RWPE2 (cell line): ENCODE results near the gene HRCT1.
"Not testable (repeated sequence)": the region's sequence is repeated elsewhere in the genome, so short reads cannot be mapped to it uniquely, and the experiment has no call there.

ENCODE experiments used
- ATAC-seq: fragments of 200-7000 bp; cut with Tn5 transposase; 3 replicates; pipeline ENCODE4 v1.9.1; 2021; ENCODE audit warnings: low read depth
- DNase-seq: peaks from one replicate; pipeline ENCODE4 v3.0.0-alpha.2; 2020; ENCODE audit warnings: low spot score
- H3K27ac ChIP-seq: fragments of 450-650 bp; 2 replicates; pipeline ENCODE4 v1.5.1; 2017; ENCODE audit warnings: mild to moderate bottlenecking; ENCODE audit not compliant: poor library complexity, severe bottlenecking
- H3K27me3 ChIP-seq: fragments of 250-450 bp; sonication (Bioruptor Pico); 2 replicates; pipeline ENCODE4 v1.5.1; 2021; ENCODE audit warnings: mild to moderate bottlenecking, moderate library complexity; ENCODE audit not compliant: insufficient read depth, poor library complexity, severe bottlenecking
- H3K36me3 ChIP-seq: fragments of 250-450 bp; sonication (Bioruptor Pico); 2 replicates; pipeline ENCODE4 v1.5.1; 2020; ENCODE audit warnings: low read depth, mild to moderate bottlenecking, moderate library complexity
- H3K4me1 ChIP-seq: fragments of 250-450 bp; sonication (Bioruptor Pico); 2 replicates; pipeline ENCODE4 v1.5.1; 2021; ENCODE audit warnings: mild to moderate bottlenecking, moderate library complexity; ENCODE audit not compliant: insufficient read depth, poor library complexity, severe bottlenecking
- H3K4me3 ChIP-seq: fragments of 250-450 bp; sonication (Bioruptor Pico); 2 replicates; pipeline ENCODE4 v1.5.1; 2021; ENCODE audit warnings: mild to moderate bottlenecking, moderate library complexity; ENCODE audit not compliant: severe bottlenecking
- H3K9me3 ChIP-seq: fragments of 250-450 bp; sonication (Bioruptor Pico); 2 replicates; pipeline ENCODE4 v1.5.1; 2021; ENCODE audit warnings: mild to moderate bottlenecking, moderate library complexity; ENCODE audit not compliant: severe bottlenecking
- TF ChIP-seq, protein P1 (sequence below): fragments of 450-650 bp; IDR thresholded peaks from one replicate; pipeline ENCODE4 v1.5.1; 2017; ENCODE audit warnings: mild to moderate bottlenecking, moderate library complexity; ENCODE audit not compliant: poor library complexity, severe bottlenecking

HRCT1 gene

DNA sequence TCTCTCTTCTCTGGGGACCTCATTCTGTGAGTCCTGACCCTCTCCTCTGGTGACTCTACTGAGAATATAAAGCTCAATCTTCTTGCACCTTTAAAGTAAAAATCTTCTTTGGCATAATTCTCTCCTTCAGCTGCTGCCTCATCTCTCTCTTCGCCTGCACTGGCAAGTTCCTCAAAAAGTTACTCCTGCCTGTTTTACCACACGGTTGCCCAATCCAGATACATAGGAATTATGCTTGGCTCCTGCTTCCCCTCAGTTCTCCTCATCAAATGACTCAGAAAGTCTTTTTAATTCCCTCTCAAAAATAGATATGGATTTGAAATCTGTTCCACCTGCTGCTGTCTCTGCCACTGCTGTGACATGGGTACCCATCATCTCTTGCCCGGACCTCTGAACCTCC lies 14.4 kb upstream of the HRCT1 start:
- H3K4me1 ChIP-seq = no peaks in the 10 kb centered on the region
- no peaks in the 10 kb centered on the region for H3K36me3 ChIP-seq
- no peak for ATAC-seq
- TF ChIP-seq, protein P1, sequence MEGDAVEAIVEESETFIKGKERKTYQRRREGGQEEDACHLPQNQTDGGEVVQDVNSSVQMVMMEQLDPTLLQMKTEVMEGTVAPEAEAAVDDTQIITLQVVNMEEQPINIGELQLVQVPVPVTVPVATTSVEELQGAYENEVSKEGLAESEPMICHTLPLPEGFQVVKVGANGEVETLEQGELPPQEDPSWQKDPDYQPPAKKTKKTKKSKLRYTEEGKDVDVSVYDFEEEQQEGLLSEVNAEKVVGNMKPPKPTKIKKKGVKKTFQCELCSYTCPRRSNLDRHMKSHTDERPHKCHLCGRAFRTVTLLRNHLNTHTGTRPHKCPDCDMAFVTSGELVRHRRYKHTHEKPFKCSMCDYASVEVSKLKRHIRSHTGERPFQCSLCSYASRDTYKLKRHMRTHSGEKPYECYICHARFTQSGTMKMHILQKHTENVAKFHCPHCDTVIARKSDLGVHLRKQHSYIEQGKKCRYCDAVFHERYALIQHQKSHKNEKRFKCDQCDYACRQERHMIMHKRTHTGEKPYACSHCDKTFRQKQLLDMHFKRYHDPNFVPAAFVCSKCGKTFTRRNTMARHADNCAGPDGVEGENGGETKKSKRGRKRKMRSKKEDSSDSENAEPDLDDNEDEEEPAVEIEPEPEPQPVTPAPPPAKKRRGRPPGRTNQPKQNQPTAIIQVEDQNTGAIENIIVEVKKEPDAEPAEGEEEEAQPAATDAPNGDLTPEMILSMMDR = no peak
- DNase-seq = no peak
- no peaks in the 10 kb centered on the region for H3K27me3 ChIP-seq
- H3K27ac ChIP-seq = no peak overlapping the region
- no peak overlapping the region for H3K4me3 ChIP-seq
- no peaks in the 10 kb centered on the region for H3K9me3 ChIP-seq

DNA sequence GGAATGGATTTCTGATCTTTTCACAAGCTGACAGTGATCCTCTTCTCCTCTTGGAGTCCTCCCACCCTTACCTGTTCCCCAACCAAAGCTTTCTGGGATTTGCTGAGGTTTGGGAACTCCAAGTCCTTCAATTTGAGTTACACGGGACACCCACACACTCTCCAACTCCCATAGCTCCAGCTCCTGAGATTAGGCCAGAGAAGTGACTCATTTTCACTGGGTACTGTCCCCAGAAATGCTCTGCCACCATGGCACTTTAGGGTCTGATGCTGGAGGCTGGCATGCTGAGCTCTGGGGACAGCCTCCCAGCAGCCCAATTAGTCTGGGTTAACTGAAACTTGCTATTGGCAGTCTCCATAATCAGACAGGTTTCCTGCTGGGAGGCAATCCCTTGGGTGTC lies 14.0 kb upstream of the HRCT1 start:
- no peaks in the 10 kb centered on the region for H3K36me3 ChIP-seq
- no peak for DNase-seq
- no peak overlapping the region for H3K4me3 ChIP-seq
- TF ChIP-seq, protein P1 = no peak
- H3K9me3 ChIP-seq = no peaks in the 10 kb centered on the region
- no peak for ATAC-seq
- H3K27me3 ChIP-seq = no peaks in the 10 kb centered on the region
- H3K27ac ChIP-seq = no peak overlapping the region
- H3K4me1 ChIP-seq = no peaks in the 10 kb centered on the region

DNA sequence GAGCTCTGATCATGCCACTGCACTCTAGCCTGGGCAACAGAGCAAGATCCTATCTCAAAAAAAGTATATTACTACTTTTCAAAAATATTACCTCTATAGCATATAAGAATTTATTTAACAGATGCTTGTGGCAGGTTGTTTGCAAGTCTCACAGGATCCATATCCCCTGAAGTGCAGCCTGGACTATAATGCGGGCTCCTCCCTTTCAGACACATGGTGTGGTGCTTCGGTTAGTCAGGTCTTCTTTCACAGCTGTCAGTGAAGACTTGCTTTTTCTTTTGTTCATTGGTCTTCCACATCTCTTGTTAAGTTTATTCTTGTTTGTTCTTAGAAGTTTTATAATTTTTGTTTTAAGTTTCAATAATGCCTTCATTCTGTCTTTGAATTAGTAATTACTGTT lies 9.4 kb upstream of the HRCT1 start:
- no peak overlapping the region for H3K4me3 ChIP-seq
- no peak for ATAC-seq

DNA sequence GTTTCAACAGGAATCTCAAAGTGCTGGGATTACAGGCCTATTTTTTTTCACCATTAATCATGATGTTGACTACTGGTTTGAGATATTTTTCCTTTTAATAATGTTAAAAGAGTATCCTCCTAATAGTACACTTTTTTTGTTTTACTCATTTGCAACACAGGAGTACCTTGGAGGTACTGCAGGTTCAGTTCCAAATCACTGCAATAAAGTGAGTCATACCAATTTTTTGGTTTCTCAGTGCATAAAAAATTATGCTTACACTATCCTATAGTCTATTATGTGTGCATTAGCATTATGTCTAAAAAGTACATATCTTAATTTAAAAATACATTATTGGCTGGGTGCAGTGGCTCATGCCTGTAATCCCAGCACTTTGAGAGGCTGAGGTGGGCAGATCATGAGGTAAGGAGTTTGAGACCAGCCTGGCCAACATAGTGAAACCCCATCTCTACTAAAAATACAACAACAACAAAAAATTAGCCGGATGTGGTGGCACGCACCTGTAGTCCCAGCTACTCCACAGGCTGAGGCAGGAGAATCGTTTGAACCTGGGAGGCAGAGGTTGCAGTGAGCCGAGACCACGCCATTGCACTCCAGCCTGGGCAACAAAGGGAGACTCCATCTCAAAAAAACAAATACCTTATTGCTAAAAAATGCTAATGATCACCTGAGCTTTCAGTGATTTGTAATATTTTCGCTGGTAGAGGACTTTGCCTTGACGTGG lies 8.5 kb upstream of the HRCT1 start:
- H3K36me3 ChIP-seq, H3K27me3 ChIP-seq, ATAC-seq, H3K27ac ChIP-seq, DNase-seq, H3K4me3 ChIP-seq, H3K9me3 ChIP-seq, H3K4me1 ChIP-seq: not testable (repeated sequence)

More for the DNA sequence above, 9.4 kb upstream of the HRCT1 start:
- Histone ChIP-seq H3K9me3 (no peaks in the 10 kb centered on the region), H3K27me3 (no peaks in the 10 kb centered on the region), H3K36me3 (no peaks in the 10 kb centered on the region), H3K4me1 (no peaks in the 10 kb centered on the region), H3K27ac (no peak overlapping the region)
- no peak for DNase-seq
- TF ChIP-seq, protein P1 = no peak

DNA sequence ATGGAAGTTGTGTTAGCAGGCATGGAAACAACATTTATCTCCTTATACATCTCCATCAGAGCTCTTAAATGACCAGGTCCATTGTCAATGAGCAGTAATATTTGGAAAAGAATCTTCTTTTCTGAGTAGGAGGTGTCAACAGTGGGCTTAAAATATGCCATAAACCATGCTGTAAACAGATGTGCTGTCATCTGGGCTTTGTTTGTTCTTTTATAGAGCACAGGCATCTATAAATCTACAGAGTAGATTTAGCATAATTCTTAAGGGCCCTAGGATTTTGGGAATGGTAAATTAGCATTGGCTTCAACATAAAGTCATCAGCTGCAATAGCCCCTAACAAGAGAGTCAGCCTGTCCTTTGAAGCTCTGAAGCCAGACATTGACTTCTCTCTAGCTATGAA lies 7.7 kb upstream of the HRCT1 start:
- Histone ChIP-seq H3K4me3 (no peak overlapping the region), H3K27ac (no peak overlapping the region), H3K36me3 (no peaks in the 10 kb centered on the region), H3K9me3 (no peaks in the 10 kb centered on the region), H3K27me3 (no peaks in the 10 kb centered on the region), H3K4me1 (no peaks in the 10 kb centered on the region)
- DNase-seq = no peak
- TF ChIP-seq, protein P1 = no peak
- no peak for ATAC-seq
